Stimulated activated CD4-positive, alpha-beta T cell treated with anti-CD3 and anti-CD28 coated beads, Interleukin-4, amount 100 ng/mL, for 48 hours (primary cell): ENCODE results near the gene DLX1.
"Not testable (repeated sequence)": the region's sequence is repeated elsewhere in the genome, so short reads cannot be mapped to it uniquely, and the experiment has no call there.

Source experiments
- DNase-seq, 2 donors: peaks; one replicate each; pipeline ENCODE4 v3.0.0-alpha.2; 2020; ENCODE audit warnings: low read depth in 2 of 2

DLX1 gene

DNA sequence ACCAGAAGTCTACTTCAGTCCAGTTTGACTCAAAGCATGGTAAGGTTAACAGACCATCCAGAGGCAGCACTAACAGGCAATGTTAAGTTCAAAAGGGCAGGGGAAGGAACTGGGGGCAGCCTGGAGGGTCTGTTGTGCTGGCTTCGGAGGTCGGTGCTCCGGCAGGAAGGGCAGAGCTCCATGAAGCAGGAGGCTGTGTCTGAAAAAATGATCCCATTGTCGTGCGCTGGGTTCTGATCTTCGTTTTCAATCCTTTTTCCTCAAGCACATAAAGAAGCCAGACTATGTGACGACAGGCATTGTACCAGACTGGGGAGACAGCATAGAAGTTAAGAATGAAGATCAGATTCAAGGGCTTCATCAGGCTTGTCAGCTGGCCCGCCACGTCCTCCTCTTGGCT, 21.9 kb upstream of the DLX1 start:
- no peak for DNase-seq

GRCh38 chr2:172065111-172065510, 20.2 kb upstream of the DLX1 start:
- DNase-seq = no peak

GRCh38 chr2:172066394-172066886, 18.9 kb upstream of the DLX1 start:
- DNase-seq = no peak

DNA sequence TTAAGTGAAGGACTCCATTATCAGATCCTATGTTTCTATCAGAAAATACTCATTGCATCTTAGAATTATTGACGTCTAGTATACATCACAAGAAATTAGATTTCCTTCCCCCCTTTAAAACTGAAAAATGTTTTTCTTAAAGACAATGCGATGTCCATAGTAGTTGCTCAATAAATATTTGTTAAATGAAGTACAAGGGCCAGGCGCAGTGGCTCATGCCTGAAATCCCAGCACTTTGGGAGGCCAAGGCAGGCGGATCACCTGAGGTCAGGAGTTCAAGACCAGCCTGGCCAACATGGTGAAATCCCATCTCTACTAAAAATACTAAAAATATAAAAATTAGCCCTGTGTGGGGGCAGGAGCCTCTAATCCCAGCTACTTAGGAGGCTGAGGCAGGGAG, 17.4 kb upstream of the DLX1 start:
- not testable (repeated sequence) for DNase-seq

GRCh38 chr2:172070936-172071335, 14.4 kb upstream of the DLX1 start:
- no peak for DNase-seq

GRCh38 chr2:172072303-172072702, 13.0 kb upstream of the DLX1 start:
- DNase-seq = no peak

- no peak for DNase-seq
Measured at GRCh38 chr2:172072706-172073105, 12.6 kb upstream of the DLX1 start.

DNA sequence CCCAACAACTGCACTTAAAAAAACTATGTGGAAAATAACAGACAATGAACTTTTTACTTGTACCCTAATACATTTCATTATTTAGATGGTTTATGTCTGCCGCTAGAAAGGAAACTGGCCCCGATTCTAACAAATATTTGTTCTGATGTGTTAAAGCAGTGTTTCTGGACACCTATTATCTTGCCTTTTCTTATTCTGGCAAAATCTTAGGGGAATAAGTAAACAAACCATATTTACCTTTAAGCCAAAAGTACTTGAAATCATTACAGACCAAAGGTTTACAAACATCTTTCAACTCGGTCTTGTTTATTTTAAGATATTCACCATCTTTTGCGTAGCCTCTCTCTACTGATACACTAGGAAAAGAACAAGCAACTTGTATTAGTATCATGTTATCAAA, 11.8 kb upstream of the DLX1 start:
- DNase-seq = no peak

- DNase-seq = no peak
Measured at GRCh38 chr2:172074254-172074653, 11.1 kb upstream of the DLX1 start.

GRCh38 chr2:172079416-172079815, 5.9 kb upstream of the DLX1 start:
- no peak for DNase-seq

DNA sequence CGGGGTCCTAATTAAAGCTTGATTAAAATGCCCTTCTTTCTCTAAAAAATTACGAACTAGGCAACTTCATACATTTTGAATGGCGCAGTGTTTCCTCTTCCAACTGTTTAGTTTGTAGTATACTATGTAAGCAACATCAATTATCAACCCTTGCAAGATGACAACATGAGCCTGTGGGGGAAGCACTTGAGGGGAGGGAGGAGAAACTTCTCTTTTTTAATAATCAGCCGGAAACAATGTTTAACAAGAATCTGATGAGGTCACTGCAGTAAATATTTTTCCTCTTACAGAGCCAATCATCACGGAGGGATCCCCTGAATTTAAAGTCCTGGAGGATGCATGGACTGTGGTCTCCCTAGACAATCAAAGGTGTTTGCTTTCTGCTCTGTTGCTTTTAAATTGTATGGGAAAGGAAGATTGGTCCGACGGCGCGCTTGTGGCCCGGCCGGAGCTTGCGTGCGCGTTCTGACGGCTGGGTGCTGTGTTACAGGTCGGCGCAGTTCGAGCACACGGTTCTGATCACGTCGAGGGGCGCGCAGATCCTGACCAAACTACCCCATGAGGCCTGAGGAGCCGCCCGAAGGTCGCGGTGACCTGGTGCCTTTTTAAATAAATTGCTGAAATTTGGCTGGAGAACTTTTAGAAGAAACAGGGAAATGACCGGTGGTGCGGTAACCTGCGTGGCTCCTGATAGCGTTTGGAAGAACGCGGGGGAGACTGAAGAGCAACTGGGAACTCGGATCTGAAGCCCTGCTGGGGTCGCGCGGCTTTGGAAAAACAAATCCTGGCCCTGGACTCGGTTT, 5.3 kb upstream of the DLX1 start:
- no peak for DNase-seq

DNA sequence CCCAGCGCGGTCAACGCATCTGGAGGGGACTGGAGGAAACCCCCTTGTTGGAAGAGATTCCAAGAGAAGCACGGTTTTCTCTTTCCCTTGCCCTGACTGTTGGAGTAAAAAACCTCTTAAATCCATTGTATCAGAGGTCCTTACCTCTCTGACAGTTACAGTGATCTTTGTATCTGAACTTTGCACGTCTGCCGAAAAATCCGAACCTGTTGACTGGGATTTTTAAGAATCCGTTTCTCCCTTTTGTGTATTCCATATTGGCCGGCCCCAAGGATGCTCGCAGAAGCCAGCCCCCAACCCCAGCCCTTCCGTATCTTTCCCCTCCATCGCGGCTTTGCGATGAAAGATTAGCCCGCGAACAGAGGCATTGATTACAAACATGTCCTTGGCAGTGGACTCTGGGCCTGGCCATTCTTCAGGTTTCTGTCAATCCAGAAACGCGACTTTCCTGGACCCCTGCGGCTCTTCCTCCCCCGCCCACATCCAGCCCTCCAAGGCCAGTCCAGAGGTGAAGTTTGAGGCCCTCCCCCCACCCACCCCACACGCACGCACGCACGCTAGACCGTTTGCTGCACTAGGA, 4.6 kb upstream of the DLX1 start:
- no peak for DNase-seq

DNA sequence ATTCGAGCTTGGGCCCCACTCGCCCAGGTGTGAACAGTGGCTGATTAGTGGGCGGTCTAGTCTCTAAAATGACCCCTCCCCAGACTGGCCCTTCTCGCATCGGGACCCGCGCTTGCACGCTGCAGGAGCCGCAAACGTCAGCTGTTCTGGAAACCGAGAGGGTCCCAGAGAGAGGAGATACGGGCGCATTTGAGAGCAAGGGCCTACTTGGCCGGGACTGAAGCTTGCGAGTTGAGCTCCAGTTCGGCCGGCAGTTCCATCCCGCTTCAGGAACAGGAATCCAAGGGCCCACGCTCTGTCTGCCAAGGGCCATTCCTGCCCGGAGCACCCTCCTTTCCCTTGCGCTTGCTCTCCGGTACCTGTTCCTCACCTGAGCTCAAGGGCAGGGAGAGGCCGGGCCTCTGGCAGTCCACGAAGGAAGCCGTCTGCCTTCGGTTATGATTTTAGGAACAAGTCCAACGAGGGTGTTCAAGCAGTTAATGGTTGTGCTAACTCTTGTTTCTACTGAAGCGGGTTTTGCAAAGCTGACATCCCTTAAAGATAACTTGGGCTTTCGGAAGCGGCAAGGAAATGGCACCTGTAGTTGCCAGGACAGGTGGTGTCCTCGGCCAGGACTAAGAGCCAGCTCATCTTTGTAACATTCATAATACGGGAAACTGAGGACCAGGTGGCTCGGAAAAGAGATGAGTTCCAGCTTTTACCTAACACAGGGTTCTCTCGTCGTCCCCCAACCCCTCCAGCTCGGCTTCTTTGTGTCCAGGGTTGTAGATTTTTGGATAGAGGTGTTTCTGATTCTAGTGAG, 3.9 kb upstream of the DLX1 start:
- DNase-seq = no peak

GRCh38 chr2:172082105-172082943, 3.0 kb upstream of the DLX1 start:
- no peak for DNase-seq

- no peak for DNase-seq
Measured at GRCh38 chr2:172082944-172083627, 2.2 kb upstream of the DLX1 start.

GRCh38 chr2:172083628-172084394, 1.5 kb upstream of the DLX1 start:
- DNase-seq = no peak

DNA sequence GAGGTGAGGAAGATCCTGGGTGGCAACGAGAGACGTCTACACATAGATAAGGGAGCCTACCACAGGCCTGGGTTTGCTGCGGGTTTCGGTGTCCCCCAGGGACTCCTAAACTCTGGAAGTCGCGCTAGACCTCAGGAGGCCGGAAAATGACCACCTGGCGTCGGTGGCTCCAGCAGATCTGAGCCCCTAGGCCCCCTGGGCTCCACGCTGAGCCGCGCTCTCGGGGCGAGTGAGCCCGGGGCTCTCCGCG, 987 bp upstream of the DLX1 start:
- DNase-seq = no peak

DNA sequence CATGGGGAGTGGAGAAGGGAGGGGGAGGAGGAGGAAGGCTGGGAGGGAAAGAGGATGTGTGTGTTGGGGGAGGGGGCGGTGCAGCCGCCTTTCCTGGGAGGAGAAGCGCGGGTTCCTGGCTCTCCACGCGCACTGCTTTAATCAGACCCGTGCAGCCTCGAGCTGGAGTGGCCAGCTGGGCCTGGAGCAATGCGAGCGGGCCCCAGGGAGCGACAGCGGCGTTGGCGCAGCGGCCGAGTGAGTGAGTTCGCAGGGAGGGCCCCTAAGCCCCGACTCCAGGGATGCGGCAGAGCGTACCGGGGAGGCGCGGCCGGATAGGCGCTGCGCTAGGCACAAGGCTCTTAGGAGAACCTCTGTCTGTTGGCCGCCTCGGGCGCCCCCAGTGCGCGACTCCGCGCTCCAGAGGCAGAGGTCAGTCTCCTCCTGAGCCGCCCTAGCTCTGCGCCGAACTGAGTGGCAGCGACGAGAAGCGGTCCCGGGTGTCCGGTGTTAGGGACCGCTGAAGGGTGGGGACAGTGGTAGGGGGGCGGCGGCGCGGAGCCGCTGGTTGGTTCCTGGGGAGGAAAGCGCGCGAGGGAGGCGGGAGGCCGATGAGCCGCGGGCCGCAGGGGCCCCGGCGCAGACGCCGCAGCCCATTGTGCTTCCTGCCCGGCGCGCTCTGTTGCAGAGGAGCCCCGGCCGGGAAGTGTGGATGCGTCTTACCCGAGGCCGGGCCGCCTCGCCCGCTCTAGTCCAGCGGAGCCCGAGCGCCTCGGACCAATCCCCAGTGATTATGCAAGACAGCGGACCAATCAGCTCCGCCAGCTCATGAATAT, 455 bp upstream of the DLX1 start:
- DNase-seq = no peak

- no peak for DNase-seq
Measured at GRCh38 chr2:172086241-172087206, 1.2 kb downstream of the DLX1 start.
